Activated CD4-positive, alpha-beta T cell treated with anti-CD3 and anti-CD28 coated beads, Interleukin-2, amount 50 U/mL, for 16 hours (primary cell): ENCODE measurements around the gene SLC48A1.

Experiments used
- DNase-seq: peaks from one replicate; pipeline ENCODE4 v3.0.0-alpha.2; 2020

Gene SLC48A1

GRCh38 chr12:47828976-47829482 is 56.0 kb downstream of the SLC48A1 start:
- DNase-seq = no peak

- DNase-seq = no peak
These were observed 56.5 kb downstream of the SLC48A1 start for GRCh38 chr12:47829584-47829983.
